HG02870 (cell line): ENCODE data around the gene CREB3L1.

Source experiments
- ATAC-seq: cut with Tn5 transposase; IDR thresholded peaks from one replicate; pipeline ENCODE4 v1.9.1; 2021; ENCODE audit warnings: mild to moderate bottlenecking, moderate library complexity; ENCODE audit not compliant: unreplicated experiment

CREB3L1 gene

DNA sequence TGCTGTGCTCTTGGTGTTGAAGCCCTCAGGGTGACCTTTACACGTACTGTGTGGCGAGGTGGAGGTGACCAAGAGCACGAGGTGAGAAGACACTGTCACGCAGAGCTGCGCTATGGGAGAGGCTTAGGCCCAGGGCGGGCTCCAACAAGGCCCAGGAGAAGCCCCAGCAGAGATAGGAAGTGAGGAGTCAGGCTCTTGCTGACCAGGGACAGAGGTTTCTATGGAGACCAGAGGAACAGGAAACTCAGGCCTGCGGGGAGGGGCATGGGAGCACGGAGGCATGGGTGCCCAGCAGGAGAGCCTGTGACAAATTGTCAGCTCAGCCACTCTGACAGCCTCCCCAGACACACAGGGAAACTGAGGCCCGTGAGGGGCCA, 85.6 kb downstream of the CREB3L1 start:
- no peak for ATAC-seq

DNA sequence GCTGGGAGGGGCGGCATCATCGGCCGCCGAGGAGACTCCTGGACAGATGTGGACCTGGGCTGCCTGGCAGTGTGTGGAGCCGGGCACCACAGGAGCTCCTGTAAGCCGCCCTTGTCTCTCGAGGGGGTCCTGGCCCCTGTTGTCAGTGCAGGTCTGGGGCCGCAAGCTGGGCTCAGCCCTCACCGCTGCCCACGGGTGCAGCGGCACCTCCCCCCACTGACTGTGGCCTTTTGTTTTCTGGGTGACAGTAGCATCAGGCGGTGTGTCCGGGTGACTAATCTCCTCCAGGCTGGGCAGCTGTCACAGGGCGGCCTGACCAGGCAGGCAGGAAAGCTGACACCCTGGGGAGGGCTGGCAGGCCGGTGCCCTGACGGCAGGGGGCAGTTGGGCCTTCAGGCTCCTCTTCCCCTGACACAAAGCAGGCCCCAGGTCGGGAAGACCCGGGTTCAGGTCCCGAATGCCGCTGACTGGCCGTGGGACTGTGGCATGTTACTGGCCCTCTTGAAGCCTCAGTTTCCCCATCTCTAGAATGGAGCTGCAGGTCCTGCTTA, 86.1 kb downstream of the CREB3L1 start:
- ATAC-seq, result no peak

DNA sequence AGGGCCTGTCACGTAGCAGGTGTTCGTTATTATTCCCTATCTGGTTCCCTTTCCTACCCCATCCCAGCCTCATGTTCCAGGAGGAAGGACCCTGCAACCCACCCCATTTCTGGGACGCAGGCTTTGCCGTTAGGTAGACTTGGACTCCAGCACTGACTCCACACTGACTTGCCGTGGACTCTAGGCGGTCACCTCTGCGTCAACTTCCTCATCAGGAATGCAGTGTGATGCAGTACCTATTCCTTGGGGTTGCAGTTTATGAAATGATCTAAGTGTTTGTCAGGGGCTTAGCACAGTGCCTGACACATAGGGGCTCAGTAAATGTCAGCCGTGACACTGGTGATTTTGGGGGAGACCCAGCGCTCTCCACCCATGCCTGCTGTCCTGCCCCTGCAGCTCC, 86.6 kb downstream of the CREB3L1 start:
- ATAC-seq, result no peak

DNA sequence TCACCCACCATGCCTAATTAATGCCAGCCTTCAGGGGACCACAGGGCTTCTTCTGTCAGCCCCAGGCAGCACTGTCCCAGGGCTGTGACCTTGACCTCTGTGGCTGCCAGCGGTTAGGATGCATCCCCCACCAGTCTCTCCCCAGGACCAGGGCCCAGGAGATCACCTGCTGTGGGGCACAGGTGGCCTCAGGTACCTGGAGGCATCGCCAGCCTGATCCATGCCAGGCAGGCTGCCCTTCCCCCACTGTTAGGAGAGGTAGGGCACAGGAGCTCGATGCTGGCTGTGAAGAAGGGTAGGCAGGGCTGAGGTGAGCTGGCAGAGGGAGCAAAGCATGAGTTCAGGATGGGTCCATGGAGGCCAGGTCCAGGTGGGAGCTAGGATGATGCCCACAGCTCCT, 87.3 kb downstream of the CREB3L1 start:
- no peak for ATAC-seq

DNA sequence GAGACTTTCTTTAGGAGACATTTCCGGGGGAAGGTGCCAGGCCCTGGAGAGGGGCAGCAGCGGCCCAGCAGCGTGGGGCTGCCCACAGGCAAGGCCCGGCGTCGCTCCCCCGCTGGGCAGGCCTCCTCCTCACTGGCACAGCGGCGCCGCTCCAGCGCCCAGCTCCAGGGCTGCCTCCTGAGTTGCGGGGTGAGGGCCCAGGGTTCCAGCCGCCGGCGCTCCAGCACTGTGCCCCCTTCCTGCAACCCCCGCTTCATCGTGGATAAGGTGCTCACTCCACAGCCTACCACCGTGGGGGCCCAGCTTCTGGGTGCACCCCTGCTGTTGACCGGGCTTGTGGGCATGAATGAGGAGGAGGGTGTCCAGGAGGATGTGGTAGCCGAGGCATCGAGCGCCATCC, 88.8 kb downstream of the CREB3L1 start:
- no peak for ATAC-seq

DNA sequence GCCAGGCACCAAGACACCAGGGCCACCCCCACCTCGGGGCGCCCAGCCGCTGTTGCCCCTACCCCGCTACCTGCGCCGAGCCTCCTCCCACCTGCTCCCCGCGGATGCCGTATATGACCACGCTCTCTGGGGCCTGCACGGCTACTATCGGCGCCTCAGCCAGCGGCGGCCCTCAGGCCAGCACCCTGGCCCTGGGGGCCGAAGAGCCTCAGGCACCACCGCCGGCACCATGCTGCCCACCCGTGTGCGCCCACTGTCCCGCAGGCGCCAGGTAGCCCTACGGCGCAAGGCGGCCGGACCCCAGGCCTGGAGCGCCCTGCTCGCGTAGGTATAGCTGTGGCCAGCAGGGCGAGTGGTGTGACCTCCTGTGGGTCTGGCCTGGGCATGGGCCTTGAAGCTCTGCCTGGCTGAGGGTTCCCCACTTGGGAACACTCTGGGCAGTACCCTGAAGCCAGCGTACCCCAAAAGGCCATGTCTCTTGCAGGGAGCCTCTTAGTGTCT, 89.2 kb downstream of the CREB3L1 start:
- no peak for ATAC-seq

DNA sequence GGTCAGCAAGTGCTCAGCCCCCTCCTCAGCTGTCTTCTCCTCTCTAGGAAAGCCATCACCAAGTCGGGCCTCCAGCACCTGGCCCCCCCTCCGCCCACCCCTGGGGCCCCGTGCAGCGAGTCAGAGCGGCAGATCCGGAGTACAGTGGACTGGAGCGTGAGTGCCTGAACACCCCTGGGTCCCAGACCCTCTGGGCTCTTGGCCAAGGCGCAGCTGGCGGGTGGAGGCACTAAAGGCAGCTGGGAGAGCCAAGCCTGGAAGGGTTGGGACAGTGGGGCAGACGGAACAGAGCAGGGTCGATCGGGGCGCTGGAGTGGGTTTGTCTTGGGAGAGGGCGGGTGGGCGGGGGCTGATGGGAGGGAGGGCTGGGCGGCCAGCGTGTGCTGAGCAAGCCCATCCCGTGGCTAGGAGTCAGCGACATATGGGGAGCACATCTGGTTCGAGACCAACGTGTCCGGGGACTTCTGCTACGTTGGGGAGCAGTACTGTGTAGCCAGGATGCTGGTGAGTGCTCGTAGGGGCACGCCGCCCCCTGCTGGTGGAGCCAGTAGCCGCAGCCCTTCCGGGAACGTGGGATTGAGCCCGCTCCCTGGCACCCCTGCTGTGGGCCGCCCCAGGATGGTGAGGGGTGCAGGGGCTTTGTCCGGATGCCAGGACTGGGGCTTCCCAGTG, 89.9 kb downstream of the CREB3L1 start:
- ATAC-seq, result no peak

DNA sequence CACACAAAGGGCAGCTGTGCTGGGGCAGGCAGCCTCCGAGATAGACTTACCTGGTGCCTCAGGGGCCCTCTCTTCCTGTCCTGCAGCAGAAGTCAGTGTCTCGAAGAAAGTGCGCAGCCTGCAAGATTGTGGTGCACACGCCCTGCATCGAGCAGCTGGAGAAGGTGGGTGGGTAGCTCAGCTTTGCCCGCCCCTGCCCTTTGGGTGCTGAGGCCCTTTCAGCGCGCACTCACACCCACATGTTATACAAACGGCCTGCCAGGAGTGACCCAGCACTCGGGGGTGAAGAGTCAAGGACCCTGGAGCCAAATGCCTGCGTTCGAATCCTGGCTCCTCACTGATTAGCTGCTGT, 90.4 kb downstream of the CREB3L1 start:
- ATAC-seq, result no peak

DNA sequence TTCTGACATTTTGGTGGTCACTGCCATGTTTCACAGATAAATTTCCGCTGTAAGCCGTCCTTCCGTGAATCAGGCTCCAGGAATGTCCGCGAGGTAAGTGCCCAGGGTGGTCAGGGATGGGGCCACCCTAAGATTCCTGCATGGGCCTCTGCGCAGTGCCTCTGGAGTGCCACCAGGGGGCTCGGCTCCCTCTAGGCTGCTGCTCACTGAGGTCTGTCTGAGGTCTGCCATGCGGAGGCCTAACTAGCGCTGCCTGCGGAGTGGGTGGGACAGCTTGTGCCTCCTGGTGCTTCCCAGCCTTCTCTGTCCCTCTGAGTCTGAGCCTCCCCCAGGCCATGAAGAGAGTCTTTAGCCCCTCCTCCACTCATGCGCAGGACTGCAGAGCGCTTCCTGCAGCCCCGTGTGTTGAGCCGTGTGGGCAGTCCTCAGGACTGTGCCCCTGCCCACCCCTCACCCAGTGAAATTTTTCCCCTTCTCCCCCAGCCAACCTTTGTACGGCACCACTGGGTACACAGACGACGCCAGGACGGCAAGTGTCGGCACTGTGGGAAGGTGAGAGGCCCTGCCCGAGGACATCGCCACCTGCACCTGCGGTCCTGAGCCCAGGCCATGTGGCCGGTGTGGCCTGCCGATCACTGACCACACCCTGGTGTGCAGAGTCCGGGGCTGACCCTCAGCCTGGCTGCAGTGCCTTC, 92.1 kb downstream of the CREB3L1 start:
- peak; percentile 47 for ATAC-seq

DNA sequence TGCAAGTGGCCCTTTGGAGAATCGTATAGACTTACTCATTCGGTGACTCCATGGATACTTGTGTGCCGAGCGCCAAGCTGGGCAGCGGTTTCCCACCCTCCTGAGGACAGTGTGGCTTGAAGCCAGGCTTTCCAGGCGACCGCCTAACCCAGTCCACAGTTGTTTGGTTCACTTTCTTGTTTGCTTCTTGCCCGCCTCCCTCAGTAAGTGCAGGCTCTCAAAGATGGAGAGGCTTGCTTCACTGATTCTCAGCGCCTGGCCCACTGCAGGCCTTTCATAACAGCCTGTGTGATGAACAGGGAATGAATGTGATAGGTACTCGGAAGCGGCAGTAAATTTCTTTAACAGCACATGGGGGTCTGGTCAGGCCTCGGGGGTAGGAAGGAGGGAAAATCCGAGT, 92.8 kb downstream of the CREB3L1 start:
- no peak for ATAC-seq
